Measurements from ENCODE around the gene ENOX1. TPM values are rescaled to one million over a fixed set of nuclear protein-coding genes. Genes with fewer than 3 reads are reported as not detected.

ENOX1 gene
- total and polyA plus RNA-seq, 2 of the 13 experiments (the other 11 are each of a cell fraction or from before 2014, with no cell fraction given), result not detected

- TF ChIP-seq KIAA2018 (CRISPR knock-in tag; IDR thresholded peaks at IDR 0.05; ENCODE audit: borderline replicate concordance), result no peak
These were observed 294.0 kb downstream of the ENOX1 start (continued) for GRCh38 chr13:43492745-43493144.

- H3K4me3 ChIP-seq (replicated peaks in 1 of 3; ENCODE audit: insufficient read depth in 1 of 3, low read depth in 2 of 3, low read length in 3 of 3), result no peak overlapping the region
- no peak overlapping the region for H3K4me2 ChIP-seq (ENCODE audit: low read depth, low read length)
- no peak overlapping the region for H2AFZ ChIP-seq (ENCODE audit: low read length)
- H3K79me2 ChIP-seq (ENCODE audit: insufficient read depth, low read length), result no peaks in the 10 kb centered on the region
- no peak for DNase-seq (ENCODE audit: low spot score)
- H3K27me3 ChIP-seq (ENCODE audit: control insufficient read depth in 1 of 2, insufficient read depth in 2 of 2, low read length in 2 of 2), result no peaks in the 10 kb centered on the region
- no peak overlapping the region for H3K9ac ChIP-seq (ENCODE audit: insufficient read depth, low read depth, low read length)
- H3K36me3 ChIP-seq (replicated peaks in 1 of 2; ENCODE audit: control insufficient read depth in 1 of 2, insufficient read depth in 2 of 2, low read length in 2 of 2), result no peaks in the 10 kb centered on the region
- ChIA-PET CTCF (ENCODE audit: low intra/inter-chr PET ratio, low total read pairs) (no interaction called here), POLR2A (no interaction called here)
- H3K4me1 ChIP-seq (ENCODE audit: insufficient read depth, low read length), result no peaks in the 10 kb centered on the region
- BruUV-seq (replicated peaks), result no TSS peak
- no peaks in the 10 kb centered on the region for H4K20me1 ChIP-seq (ENCODE audit: insufficient read depth, low read length)
- no peak for ATAC-seq
- no peak for FAIRE-seq
- intact Hi-C loops (cut with micrococcal nuclease; ENCODE audit: unreplicated experiment), result no loop called here
- peak; percentile 26 to 66; a peak in 2 of 4 replicates for TF ChIP-seq MAFK (conservative IDR thresholded peaks at IDR 0.05 in 1 of 2, IDR thresholded peaks at IDR 0.05 in 1 of 2; ENCODE audit: low read length in 2 of 2)
- TF ChIP-seq ZMYM4 (CRISPR knock-in tag; IDR thresholded peaks at IDR 0.05), result no peak
- peak; percentile 65 for TF ChIP-seq MAFF (IDR thresholded peaks at IDR 0.05; ENCODE audit: low read depth, low read length)
- in situ Hi-C loops (cut with HindIII; ENCODE audit: extremely low pct_ligation_motif_present, low pct_unique_long_range_greater_than_20kb), result no loop called here
- peaks cover 14% of the 10 kb centered on the region; the same call in 1 of the 2 replicates for H3K9me3 ChIP-seq (ENCODE audit: low read length)
- 7% methylated on average over 2 of the region's 2 CpGs for WGBS (ENCODE audit: low lambda C conversion rate)
- no peak overlapping the region for H3K27ac ChIP-seq (ENCODE audit: extremely low read length, insufficient read depth, low read length)
These were observed 294.5 kb downstream of the ENOX1 start for GRCh38 chr13:43492311-43492710.

Data from HepG2 (cell line).